Stomach (tissue), 4 donors: ENCODE data around the gene FBXO17.
"Not testable (repeated sequence)": the region's sequence is repeated elsewhere in the genome, so short reads cannot be mapped to it uniquely, and the experiment has no call there.

Experiments
- CTCF ChIP-seq, 7 experiments: fragments of 450-650 bp in 4 of 7; fragments of 200-600 bp in 3 of 7; sonication (generic) in 3 of 7; IDR thresholded peaks; one replicate each; pipeline ENCODE4 v1.5.1; 2016 to 2019; ENCODE audit warnings: antibody characterized with exemption in 7 of 7, control low read depth in 2 of 7, mild to moderate bottlenecking in 1 of 7
- EP300 ChIP-seq: sonication (generic); formaldehyde crosslinking; IDR thresholded peaks from one replicate; pipeline ENCODE4 v1.6.1; 2017; ENCODE audit warnings: antibody characterized with exemption
- POLR2A ChIP-seq, 4 donors: fragments of 450-650 bp; IDR thresholded peaks; one replicate each; pipeline ENCODE4 v1.6.1; 2016; ENCODE audit warnings: antibody characterized with exemption in 4 of 4, control low read depth in 2 of 4, mild to moderate bottlenecking in 1 of 4, moderate library complexity in 1 of 4
- POLR2AphosphoS5 ChIP-seq, 3 donors: sonication (generic); formaldehyde crosslinking; IDR thresholded peaks; one replicate each; pipeline ENCODE4 v1.6.1; 2016; ENCODE audit warnings: antibody characterized with exemption in 3 of 3

GRCh38 chr19:38941466-38941865 lies 34.1 kb downstream of the FBXO17 start:
- not testable (repeated sequence) for TF ChIP-seq CTCF (IDR thresholded peaks at IDR 0.05); POLR2A (IDR thresholded peaks at IDR 0.05); EP300; POLR2AphosphoS5 (IDR thresholded peaks at IDR 0.05)
